Tibial nerve (tissue), 3 donors: ENCODE results near the gene ADGRG1.

Source experiments
- POLR2A ChIP-seq, 2 donors: fragments of 450-650 bp; IDR thresholded peaks; one replicate each; pipeline ENCODE4 v1.6.1; 2017; ENCODE audit warnings: antibody characterized with exemption in 2 of 2, mild to moderate bottlenecking in 2 of 2, moderate library complexity in 2 of 2
- TF ChIP-seq, protein P1 (sequence below), 5 experiments: fragments of 200-600 bp in 3 of 5; fragments of 450-650 bp in 2 of 5; sonication (generic) in 3 of 5; IDR thresholded peaks; one replicate each; pipeline ENCODE4 v1.5.1; 2016 to 2019; ENCODE audit warnings: antibody characterized with exemption in 5 of 5, mild to moderate bottlenecking in 3 of 5, moderate library complexity in 2 of 5

DNA sequence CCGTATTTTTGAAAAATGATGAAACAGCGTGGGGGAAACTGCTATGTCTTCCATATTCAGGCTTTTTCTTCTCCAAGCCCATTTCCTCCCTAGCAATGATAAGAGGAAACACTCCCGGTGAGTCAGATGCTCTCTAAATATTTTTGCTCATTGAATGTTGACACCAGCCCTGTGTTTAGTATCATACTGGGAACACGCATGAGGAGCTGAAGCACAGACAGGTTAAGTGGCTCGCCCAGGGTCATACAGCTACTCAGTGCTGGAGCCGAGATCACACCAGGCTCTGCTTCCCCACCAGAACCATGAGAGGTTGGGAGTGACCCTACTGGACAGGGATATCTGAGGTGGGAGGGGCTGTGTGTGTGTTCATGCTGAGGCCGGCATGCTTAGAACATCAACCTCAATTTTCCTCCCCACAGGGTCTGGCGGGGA, 37.8 kb upstream of the ADGRG1 start:
- TF ChIP-seq, protein P1, sequence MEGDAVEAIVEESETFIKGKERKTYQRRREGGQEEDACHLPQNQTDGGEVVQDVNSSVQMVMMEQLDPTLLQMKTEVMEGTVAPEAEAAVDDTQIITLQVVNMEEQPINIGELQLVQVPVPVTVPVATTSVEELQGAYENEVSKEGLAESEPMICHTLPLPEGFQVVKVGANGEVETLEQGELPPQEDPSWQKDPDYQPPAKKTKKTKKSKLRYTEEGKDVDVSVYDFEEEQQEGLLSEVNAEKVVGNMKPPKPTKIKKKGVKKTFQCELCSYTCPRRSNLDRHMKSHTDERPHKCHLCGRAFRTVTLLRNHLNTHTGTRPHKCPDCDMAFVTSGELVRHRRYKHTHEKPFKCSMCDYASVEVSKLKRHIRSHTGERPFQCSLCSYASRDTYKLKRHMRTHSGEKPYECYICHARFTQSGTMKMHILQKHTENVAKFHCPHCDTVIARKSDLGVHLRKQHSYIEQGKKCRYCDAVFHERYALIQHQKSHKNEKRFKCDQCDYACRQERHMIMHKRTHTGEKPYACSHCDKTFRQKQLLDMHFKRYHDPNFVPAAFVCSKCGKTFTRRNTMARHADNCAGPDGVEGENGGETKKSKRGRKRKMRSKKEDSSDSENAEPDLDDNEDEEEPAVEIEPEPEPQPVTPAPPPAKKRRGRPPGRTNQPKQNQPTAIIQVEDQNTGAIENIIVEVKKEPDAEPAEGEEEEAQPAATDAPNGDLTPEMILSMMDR (IDR thresholded peaks at IDR 0.05), result no peak
- TF ChIP-seq POLR2A (IDR thresholded peaks at IDR 0.05), result no peak
